Measurements from ENCODE around the gene LCN2. TPM values are rescaled to one million over a fixed set of nuclear protein-coding genes. Genes with fewer than 3 reads are reported as not detected.
"Not testable (repeated sequence)": the region's sequence is repeated elsewhere in the genome, so short reads cannot be mapped to it uniquely, and the experiment has no call there.

The LCN2 gene
- total RNA-seq, 2 donors from 2014 or later = 4.9 to 24.6 TPM

DNA sequence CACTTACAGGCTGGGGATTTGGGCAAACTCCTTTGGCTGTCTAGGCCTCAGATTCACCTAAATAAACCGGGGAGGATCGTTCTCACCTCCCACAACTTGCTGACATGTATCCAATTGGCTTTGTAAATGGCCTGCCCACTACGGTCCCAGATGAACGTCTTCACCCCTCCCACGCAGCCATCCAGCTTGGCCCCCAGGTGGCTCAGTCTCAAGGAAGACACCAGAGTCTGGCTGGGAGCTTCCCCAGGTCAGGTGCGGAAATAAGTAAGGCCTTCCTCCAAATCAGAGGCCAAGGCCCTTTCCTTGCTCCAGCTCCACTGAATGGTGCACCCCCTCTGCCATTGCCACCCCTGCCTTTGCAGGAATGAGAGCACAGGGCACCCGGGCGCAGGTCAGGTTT is 30.7 kb downstream of the LCN2 start:
- no peaks in the 10 kb centered on the region for H3K4me1 ChIP-seq
- 91 to 95% methylated on average over 6 to 8 of the region's 8 CpGs for WGBS, 2 donors
- peaks cover 17 to 29% of the 10 kb centered on the region in 2 donors for H3K36me3 ChIP-seq (replicated peaks in 1 of 2; ENCODE audit: insufficient read depth in 1 of 2, low read depth in 2 of 2)
- H3K27ac ChIP-seq = no peak overlapping the region
- intact Hi-C loops (cut with DNase I) = no loop called here
- H3K9me3 ChIP-seq = no peaks in the 10 kb centered on the region
- no peak for TF ChIP-seq POLR2A (IDR thresholded peaks at IDR 0.05)
- TF ChIP-seq, protein P1, sequence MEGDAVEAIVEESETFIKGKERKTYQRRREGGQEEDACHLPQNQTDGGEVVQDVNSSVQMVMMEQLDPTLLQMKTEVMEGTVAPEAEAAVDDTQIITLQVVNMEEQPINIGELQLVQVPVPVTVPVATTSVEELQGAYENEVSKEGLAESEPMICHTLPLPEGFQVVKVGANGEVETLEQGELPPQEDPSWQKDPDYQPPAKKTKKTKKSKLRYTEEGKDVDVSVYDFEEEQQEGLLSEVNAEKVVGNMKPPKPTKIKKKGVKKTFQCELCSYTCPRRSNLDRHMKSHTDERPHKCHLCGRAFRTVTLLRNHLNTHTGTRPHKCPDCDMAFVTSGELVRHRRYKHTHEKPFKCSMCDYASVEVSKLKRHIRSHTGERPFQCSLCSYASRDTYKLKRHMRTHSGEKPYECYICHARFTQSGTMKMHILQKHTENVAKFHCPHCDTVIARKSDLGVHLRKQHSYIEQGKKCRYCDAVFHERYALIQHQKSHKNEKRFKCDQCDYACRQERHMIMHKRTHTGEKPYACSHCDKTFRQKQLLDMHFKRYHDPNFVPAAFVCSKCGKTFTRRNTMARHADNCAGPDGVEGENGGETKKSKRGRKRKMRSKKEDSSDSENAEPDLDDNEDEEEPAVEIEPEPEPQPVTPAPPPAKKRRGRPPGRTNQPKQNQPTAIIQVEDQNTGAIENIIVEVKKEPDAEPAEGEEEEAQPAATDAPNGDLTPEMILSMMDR (IDR thresholded peaks at IDR 0.05) = no peak
- H3K27me3 ChIP-seq = no peaks in the 10 kb centered on the region
- H3K4me3 ChIP-seq = no peak overlapping the region
- no peak for ATAC-seq
- DNase-seq = no peak

DNA sequence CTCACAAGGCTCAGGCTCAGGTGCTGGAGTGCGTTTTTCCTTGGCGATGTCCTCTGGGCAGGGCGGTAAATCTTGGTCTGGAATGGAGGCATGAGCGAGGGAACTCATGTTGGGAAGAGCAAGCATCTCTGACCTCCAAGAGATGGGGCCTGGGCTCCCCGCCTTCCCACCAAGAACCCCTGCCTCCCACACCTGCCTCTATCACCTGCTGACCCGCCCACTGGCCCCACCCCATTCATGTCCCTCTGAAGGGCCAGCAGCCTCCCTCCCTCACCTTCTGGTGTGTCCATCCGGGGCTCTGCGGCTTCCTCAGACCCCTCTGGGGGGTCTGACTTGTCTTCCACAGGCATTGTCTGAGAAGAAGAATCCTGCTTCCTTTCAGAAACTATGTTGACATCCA is 31.2 kb downstream of the LCN2 start:
- Histone ChIP-seq H3K27ac (no peak overlapping the region), H3K4me1 (no peaks in the 10 kb centered on the region), H3K36me3 (replicated peaks in 1 of 2; ENCODE audit: insufficient read depth in 1 of 2, low read depth in 2 of 2) (peaks cover 17 to 29% of the 10 kb centered on the region in 2 donors), H3K4me3 (no peak overlapping the region), H3K9me3 (no peaks in the 10 kb centered on the region), H3K27me3 (no peaks in the 10 kb centered on the region)
- TF ChIP-seq, protein P1 (IDR thresholded peaks at IDR 0.05) = no peak
- TF ChIP-seq POLR2A (IDR thresholded peaks at IDR 0.05) = no peak
- no peak for ATAC-seq
- no peak for DNase-seq
- 93 to 100% methylated on average over 5 to 8 of the region's 8 CpGs for WGBS, 2 donors
- intact Hi-C loops (cut with DNase I) = no loop called here

DNA sequence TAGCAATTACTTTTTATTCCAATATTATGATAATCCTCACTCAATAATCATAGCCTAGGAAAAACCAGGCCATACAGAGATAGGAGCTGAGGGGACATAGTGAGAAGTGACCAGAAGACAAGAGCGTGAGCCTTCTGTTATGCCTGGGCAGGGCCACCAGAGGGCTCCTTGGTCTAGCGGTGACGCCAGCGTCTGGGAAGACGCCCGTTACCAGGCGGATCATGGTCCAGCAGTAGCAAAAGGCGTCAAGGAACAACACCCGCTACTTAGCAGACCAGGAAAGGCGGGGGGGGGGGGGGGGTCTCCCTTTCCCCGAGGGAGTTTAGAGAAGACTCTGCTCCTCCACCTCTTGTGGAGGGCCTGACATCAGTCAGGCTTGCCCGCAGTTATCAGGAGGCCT is 32.2 kb downstream of the LCN2 start:
- intact Hi-C loops (cut with DNase I); ATAC-seq; H3K27me3 ChIP-seq; H3K27ac ChIP-seq; H3K4me1 ChIP-seq; H3K9me3 ChIP-seq; H3K4me3 ChIP-seq: not testable (repeated sequence)
- TF ChIP-seq, protein P1 (IDR thresholded peaks at IDR 0.05) = peak in 5 of 7 experiments; percentile 21 to 59 (median 43)
- peak; percentile 44 to 63 (median 54) for DNase-seq
- H3K36me3 ChIP-seq (replicated peaks in 1 of 2; ENCODE audit: insufficient read depth in 1 of 2, low read depth in 2 of 2) = peaks cover 17 to 25% of the 10 kb centered on the region in 2 donors
- 71 to 76% methylated on average over 2 of the region's 12 CpGs for WGBS, 2 donors

DNA sequence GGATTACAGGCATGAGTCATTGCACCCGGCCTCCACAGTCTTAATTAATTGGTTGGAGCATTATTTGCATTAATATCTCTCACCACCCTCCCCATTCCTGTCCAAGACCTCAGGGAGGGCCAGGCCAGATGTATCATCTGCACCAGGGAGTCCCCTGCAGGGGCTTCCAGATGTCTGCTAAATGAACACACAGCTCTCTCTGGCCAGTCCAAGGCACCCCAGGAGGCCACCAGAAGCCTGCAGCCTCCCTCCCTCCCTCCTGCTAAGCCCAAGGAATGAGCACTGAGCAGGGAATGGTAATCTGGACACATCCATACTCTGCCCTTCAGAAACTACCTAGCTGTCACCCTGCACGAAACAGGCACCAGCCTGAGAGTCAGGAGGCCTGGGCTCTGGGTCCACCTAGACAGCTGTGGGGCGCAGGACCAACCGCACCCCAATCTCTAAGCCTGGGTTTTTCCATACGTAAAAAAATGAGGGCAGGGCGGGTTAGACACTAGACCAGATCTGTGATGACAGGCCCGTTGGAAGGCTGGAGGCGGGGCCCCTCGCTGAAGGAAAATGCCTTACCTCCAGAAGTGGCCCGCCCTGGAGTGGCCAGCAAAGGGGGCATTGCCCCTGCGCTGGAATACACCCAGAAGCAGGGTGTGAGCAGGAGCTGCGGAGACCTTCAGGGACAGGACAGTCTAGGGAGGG is 33.8 kb downstream of the LCN2 start:
- DNase-seq (no peak), ATAC-seq (no peak)
- peaks cover 14 to 22% of the 10 kb centered on the region in 2 donors for H3K36me3 ChIP-seq (replicated peaks in 1 of 2; ENCODE audit: insufficient read depth in 1 of 2, low read depth in 2 of 2)
- no peaks in the 10 kb centered on the region for H3K4me1 ChIP-seq
- 92 to 96% methylated on average over 8 to 12 of the region's 12 CpGs for WGBS, 2 donors
- no peaks in the 10 kb centered on the region for H3K27me3 ChIP-seq
- intact Hi-C loops (cut with DNase I) = no loop called here
- no peak overlapping the region for H3K4me3 ChIP-seq
- no peak overlapping the region for H3K27ac ChIP-seq
- H3K9me3 ChIP-seq = no peaks in the 10 kb centered on the region
- TF ChIP-seq, protein P1 (IDR thresholded peaks at IDR 0.05) = no peak
- no peak for TF ChIP-seq POLR2A (IDR thresholded peaks at IDR 0.05)

All from body of pancreas (tissue), 4 donors.